DND-41 (cell line): ENCODE measurements around the gene TIMMDC1.

ENCODE experiments used
- ATAC-seq: fragments of 200-7000 bp; cut with Tn5 transposase; 3 replicates; pipeline ENCODE4 v1.9.1; 2021; ENCODE audit warnings: low read depth; ENCODE audit not compliant: insufficient read depth
- DNase-seq: peaks from one replicate; pipeline ENCODE4 v3.0.0-alpha.2; 2020
- H2AFZ ChIP-seq: 2 replicates; pipeline ENCODE4 v1.6.0; 2012; ENCODE audit warnings: low read depth, low read length
- H3K27ac ChIP-seq: 2 replicates; pipeline ENCODE4 v1.5.1; 2012; ENCODE audit warnings: low read length, inconsistent platforms
- H3K27me3 ChIP-seq: fragments of 200-600 bp; sonication (generic); 2 replicates; pipeline ENCODE4 v1.6.0; 2012; ENCODE audit warnings: low read length, mild to moderate bottlenecking, inconsistent platforms; ENCODE audit not compliant: insufficient read depth, poor library complexity
- H3K36me3 ChIP-seq: 2 replicates; pipeline ENCODE4 v1.5.1; 2012; ENCODE audit warnings: low read length, inconsistent platforms; ENCODE audit not compliant: insufficient read depth
- H3K4me1 ChIP-seq: 2 replicates; pipeline ENCODE4 v1.5.1; 2012; ENCODE audit warnings: mild to moderate bottlenecking, low read length; ENCODE audit not compliant: insufficient read depth
- H3K4me2 ChIP-seq: 2 replicates; pipeline ENCODE4 v1.6.0; 2012; ENCODE audit warnings: mild to moderate bottlenecking, moderate library complexity, low read length, inconsistent platforms; ENCODE audit not compliant: insufficient read depth
- H3K4me3 ChIP-seq, 2 experiments: fragments of 200-600 bp in 1 of 2; shearing (Covaris generic) in 1 of 2; 2 replicates each; pipeline ENCODE4 v1.5.1; 2012 to 2016; ENCODE audit warnings: inconsistent platforms in 2 of 2, low read length in 2 of 2, mild to moderate bottlenecking in 2 of 2, low read depth in 1 of 2, moderate library complexity in 1 of 2
- H3K79me2 ChIP-seq: 2 replicates; pipeline ENCODE4 v1.6.0; 2012; ENCODE audit warnings: low read length, inconsistent platforms; ENCODE audit not compliant: insufficient read depth
- H3K9ac ChIP-seq: 2 replicates; pipeline ENCODE4 v1.6.0; 2012; ENCODE audit warnings: low read depth, mild to moderate bottlenecking, inconsistent platforms, low read length, moderate library complexity
- H3K9me3 ChIP-seq: 2 replicates; pipeline ENCODE4 v1.5.1; 2012; ENCODE audit warnings: low read length, moderate library complexity, mild to moderate bottlenecking, inconsistent platforms; ENCODE audit not compliant: insufficient read depth, severe bottlenecking
- H4K20me1 ChIP-seq: 2 replicates; pipeline ENCODE4 v1.6.0; 2012; ENCODE audit warnings: low read length; ENCODE audit not compliant: insufficient read depth
- CTCF ChIP-seq: IDR thresholded peaks from 2 replicates; pipeline ENCODE4 v1.5.1; 2012; ENCODE audit warnings: borderline replicate concordance, low read length, moderate library complexity, mild to moderate bottlenecking; ENCODE audit not compliant: poor library complexity, severe bottlenecking; ENCODE audit errors: extremely low read depth
- EZH2 ChIP-seq: IDR thresholded peaks from 3 replicates; pipeline ENCODE4 v1.6.1; 2012; ENCODE audit warnings: borderline replicate concordance, low read depth, mild to moderate bottlenecking, moderate library complexity, low read length, inconsistent platforms; ENCODE audit not compliant: severe bottlenecking

TIMMDC1 gene

GRCh38 chr3:119536757-119537156 lies 38.4 kb downstream of the TIMMDC1 start:
- Histone ChIP-seq H3K4me3 (no peak overlapping the region), H3K9me3 (no peaks in the 10 kb centered on the region), H3K27me3 (no peaks in the 10 kb centered on the region), H3K4me2 (no peak overlapping the region), H3K36me3 (no peaks in the 10 kb centered on the region), H3K27ac (no peak overlapping the region), H2AFZ (no peak overlapping the region), H3K9ac (no peak overlapping the region), H3K79me2 (no peaks in the 10 kb centered on the region), H3K4me1 (no peaks in the 10 kb centered on the region), H4K20me1 (no peaks in the 10 kb centered on the region)
- DNase-seq (no peak), ATAC-seq (no peak)
- TF ChIP-seq EZH2: no peak

- ATAC-seq: no peak
Observed at GRCh38 chr3:119538772-119539171, 40.4 kb downstream of the TIMMDC1 start.

GRCh38 chr3:119541547-119541946 lies 43.2 kb downstream of the TIMMDC1 start:
- ATAC-seq (no peak), DNase-seq (no peak)
- TF ChIP-seq CTCF: no peak
- TF ChIP-seq EZH2: no peak
- no peak overlapping the region for H3K27ac ChIP-seq
- H3K79me2 ChIP-seq: no peaks in the 10 kb centered on the region
- no peaks in the 10 kb centered on the region for H3K4me1 ChIP-seq
- H3K4me2 ChIP-seq: no peak overlapping the region
- no peak overlapping the region for H3K4me3 ChIP-seq
- H2AFZ ChIP-seq: no peak overlapping the region
- H3K9ac ChIP-seq: no peak overlapping the region
- H3K9me3 ChIP-seq: no peaks in the 10 kb centered on the region
- H3K27me3 ChIP-seq: no peaks in the 10 kb centered on the region
- H4K20me1 ChIP-seq: no peaks in the 10 kb centered on the region
- H3K36me3 ChIP-seq: no peaks in the 10 kb centered on the region

More at GRCh38 chr3:119538772-119539171, 40.4 kb downstream of the TIMMDC1 start:
- no peak for DNase-seq
- no peak overlapping the region for H2AFZ ChIP-seq
- no peak overlapping the region for H3K4me2 ChIP-seq
- no peaks in the 10 kb centered on the region for H3K36me3 ChIP-seq
- H3K9ac ChIP-seq: no peak overlapping the region
- H3K9me3 ChIP-seq: no peaks in the 10 kb centered on the region
- no peak overlapping the region for H3K4me3 ChIP-seq
- H3K27me3 ChIP-seq: no peaks in the 10 kb centered on the region
- no peaks in the 10 kb centered on the region for H3K4me1 ChIP-seq
- H4K20me1 ChIP-seq: no peaks in the 10 kb centered on the region
- H3K79me2 ChIP-seq: no peaks in the 10 kb centered on the region
- H3K27ac ChIP-seq: no peak overlapping the region
- TF ChIP-seq EZH2: no peak

GRCh38 chr3:119542168-119542767 lies 43.9 kb downstream of the TIMMDC1 start:
- H3K27ac ChIP-seq: no peak overlapping the region
- H3K4me3 ChIP-seq: no peak overlapping the region
- no peak for ATAC-seq
- no peaks in the 10 kb centered on the region for H4K20me1 ChIP-seq
- no peak overlapping the region for H2AFZ ChIP-seq
- DNase-seq: no peak
- no peak for TF ChIP-seq EZH2
- no peak for TF ChIP-seq CTCF
- no peak overlapping the region for H3K9ac ChIP-seq
- H3K9me3 ChIP-seq: no peaks in the 10 kb centered on the region
- no peak overlapping the region for H3K4me2 ChIP-seq
- no peaks in the 10 kb centered on the region for H3K27me3 ChIP-seq
- no peaks in the 10 kb centered on the region for H3K36me3 ChIP-seq
- H3K4me1 ChIP-seq: no peaks in the 10 kb centered on the region
- no peaks in the 10 kb centered on the region for H3K79me2 ChIP-seq
